GM12891 (cell line): ENCODE data around the gene TEX26.

Experiments used
- POLR2A ChIP-seq: IDR thresholded peaks from 2 replicates; pipeline ENCODE4 v1.6.1; 2011; ENCODE audit warnings: low read depth, low read length, control low read depth
- POLR2AphosphoS5 ChIP-seq: IDR thresholded peaks from 2 replicates; pipeline ENCODE4 v1.6.1; 2011; ENCODE audit warnings: low read depth, low read length, control low read depth
- TAF1 ChIP-seq: IDR thresholded peaks from 2 replicates; pipeline ENCODE4 v1.6.1; 2011; ENCODE audit warnings: low read depth, low read length, control low read depth

DNA sequence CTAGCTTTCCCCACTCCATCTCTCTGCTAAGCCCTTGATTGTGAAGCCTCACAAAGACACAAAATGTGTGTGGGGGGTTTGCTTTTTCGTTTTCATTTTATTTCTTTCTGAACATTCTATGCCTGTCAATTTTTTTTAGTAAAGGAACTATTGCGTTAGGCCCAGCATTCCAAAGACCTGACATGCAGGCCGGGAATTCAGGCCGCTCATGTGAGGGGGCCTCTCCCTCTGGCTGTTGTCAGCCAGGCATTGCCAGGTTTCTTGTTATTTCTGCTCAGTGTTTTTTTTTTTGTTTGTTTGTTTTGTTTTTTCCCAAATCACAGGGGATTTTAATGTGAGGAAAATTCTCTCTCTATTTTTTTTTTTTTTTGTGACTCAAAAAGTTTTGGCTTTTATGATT, 36.7 kb upstream of the TEX26 start:
- no peak for TF ChIP-seq TAF1
- no peak for TF ChIP-seq POLR2A
- no peak for TF ChIP-seq POLR2AphosphoS5
